ENCODE data around the gene SCG5. TPM values are rescaled to one million over a fixed set of nuclear protein-coding genes. Genes with fewer than 3 reads are reported as not detected.

SCG5 gene
- total RNA-seq, 6 experiments from 2014 or later: 2.6 to 18.3 (median 4.4) TPM

- no peak for DNase-seq
- peaks cover 0 to 28% (median 11%) of the 10 kb centered on the region in 4 donors for H3K4me1 ChIP-seq
- H3K9me3 ChIP-seq: no peaks in the 10 kb centered on the region
- intact Hi-C loops (cut with DNase I): no loop called here
- TF ChIP-seq, protein P1, sequence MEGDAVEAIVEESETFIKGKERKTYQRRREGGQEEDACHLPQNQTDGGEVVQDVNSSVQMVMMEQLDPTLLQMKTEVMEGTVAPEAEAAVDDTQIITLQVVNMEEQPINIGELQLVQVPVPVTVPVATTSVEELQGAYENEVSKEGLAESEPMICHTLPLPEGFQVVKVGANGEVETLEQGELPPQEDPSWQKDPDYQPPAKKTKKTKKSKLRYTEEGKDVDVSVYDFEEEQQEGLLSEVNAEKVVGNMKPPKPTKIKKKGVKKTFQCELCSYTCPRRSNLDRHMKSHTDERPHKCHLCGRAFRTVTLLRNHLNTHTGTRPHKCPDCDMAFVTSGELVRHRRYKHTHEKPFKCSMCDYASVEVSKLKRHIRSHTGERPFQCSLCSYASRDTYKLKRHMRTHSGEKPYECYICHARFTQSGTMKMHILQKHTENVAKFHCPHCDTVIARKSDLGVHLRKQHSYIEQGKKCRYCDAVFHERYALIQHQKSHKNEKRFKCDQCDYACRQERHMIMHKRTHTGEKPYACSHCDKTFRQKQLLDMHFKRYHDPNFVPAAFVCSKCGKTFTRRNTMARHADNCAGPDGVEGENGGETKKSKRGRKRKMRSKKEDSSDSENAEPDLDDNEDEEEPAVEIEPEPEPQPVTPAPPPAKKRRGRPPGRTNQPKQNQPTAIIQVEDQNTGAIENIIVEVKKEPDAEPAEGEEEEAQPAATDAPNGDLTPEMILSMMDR (IDR thresholded peaks at IDR 0.05): no peak
- TF ChIP-seq POLR2A (IDR thresholded peaks at IDR 0.05): no peak
- no peak overlapping the region for H3K4me3 ChIP-seq
- WGBS (ENCODE audit: insufficient coverage, low coverage, low lambda C conversion rate, missing lambda C conversion rate): 85% methylated on average over 2 of the region's 2 CpGs
- no peak for ATAC-seq
- H3K27ac ChIP-seq: no peak overlapping the region
- no peaks in the 10 kb centered on the region for H3K36me3 ChIP-seq
- H3K27me3 ChIP-seq: no peaks in the 10 kb centered on the region
Measured at GRCh38 chr15:32674681-32675080, 33.2 kb downstream of the SCG5 start.

DNA sequence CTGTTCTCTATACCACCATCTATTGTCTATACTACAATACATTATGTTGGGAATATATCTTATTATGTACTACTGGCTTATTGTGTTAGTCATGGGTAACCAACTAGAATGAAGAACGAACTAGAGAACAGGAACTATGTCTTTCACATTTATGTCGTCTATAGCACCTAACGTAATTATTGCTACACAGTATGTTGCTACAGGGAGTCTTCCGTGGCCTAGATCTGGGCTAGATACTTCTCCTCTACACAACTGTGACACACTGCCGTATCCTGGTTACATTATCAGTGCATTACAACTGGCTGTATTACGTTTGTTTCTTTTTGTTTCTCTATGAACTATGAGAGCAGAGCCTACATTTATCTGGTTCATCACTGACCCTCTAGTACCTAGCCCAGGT is 34.0 kb downstream of the SCG5 start:
- no peak for TF ChIP-seq POLR2A (IDR thresholded peaks at IDR 0.05)
- TF ChIP-seq, protein P1 (IDR thresholded peaks at IDR 0.05): no peak
- intact Hi-C loops (cut with DNase I): no loop called here

DNA sequence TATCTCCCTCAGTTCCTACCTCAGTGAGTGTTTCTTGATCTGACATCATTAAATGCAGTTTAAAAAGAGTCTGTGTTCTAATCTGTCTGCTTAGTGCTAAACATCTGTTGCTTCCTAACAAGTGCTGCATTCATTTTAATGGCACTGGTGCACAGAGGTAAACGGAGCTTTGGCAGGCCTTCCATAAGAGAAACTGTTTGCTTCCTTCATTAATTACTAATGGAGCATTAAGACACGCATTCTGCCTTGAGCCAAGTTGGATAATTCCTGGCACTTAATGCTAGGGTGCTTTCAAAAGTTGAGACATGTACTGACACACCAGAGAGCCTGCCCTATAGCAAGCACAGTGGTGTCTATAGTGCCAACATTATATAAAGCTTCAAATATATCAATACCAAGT is 34.7 kb downstream of the SCG5 start:
- Histone ChIP-seq H3K36me3 (peaks cover 0 to 5% (median 0%) of the 10 kb centered on the region in 4 donors), H3K27ac (peak overlapping the region in 2 of 3 donors; percentile 75 to 83), H3K27me3 (no peaks in the 10 kb centered on the region), H3K4me3 (no peak overlapping the region), H3K9me3 (no peaks in the 10 kb centered on the region), H3K4me1 (peaks cover 0 to 26% (median 5%) of the 10 kb centered on the region in 4 donors)
- TF ChIP-seq, protein P1 (IDR thresholded peaks at IDR 0.05): no peak
- TF ChIP-seq POLR2A (IDR thresholded peaks at IDR 0.05): no peak
- DNase-seq (no peak), ATAC-seq (peak in 1 of 4 donors; percentile 4)
- WGBS (ENCODE audit: insufficient coverage, low coverage, low lambda C conversion rate, missing lambda C conversion rate): 45% methylated on average over 2 of the region's 2 CpGs
- intact Hi-C loops (cut with DNase I): no loop called here

More for the DNA sequence above, 34.0 kb downstream of the SCG5 start:
- DNase-seq: no peak
- Histone ChIP-seq H3K36me3 (peaks cover 0 to under 1% (median 0%) of the 10 kb centered on the region in 4 donors), H3K27ac (no peak overlapping the region), H3K4me1 (peaks cover 0 to 27% (median 7%) of the 10 kb centered on the region in 4 donors), H3K4me3 (no peak overlapping the region), H3K9me3 (no peaks in the 10 kb centered on the region), H3K27me3 (no peaks in the 10 kb centered on the region)
- ATAC-seq: no peak
- 67% methylated on average over 6 of the region's 6 CpGs for WGBS (ENCODE audit: insufficient coverage, low coverage, low lambda C conversion rate, missing lambda C conversion rate)

- ATAC-seq: peak; percentile 92 to 95 (median 92)
- peaks cover 0 to 31% (median 8%) of the 10 kb centered on the region in 4 donors for H3K4me1 ChIP-seq
- peak; percentile 76 for TF ChIP-seq POLR2A (IDR thresholded peaks at IDR 0.05)
- TF ChIP-seq, protein P1 (IDR thresholded peaks at IDR 0.05): no peak
- peaks cover 0 to 5% (median 0%) of the 10 kb centered on the region in 4 donors for H3K36me3 ChIP-seq
- no peaks in the 10 kb centered on the region for H3K27me3 ChIP-seq
- peak in 1 of 3 donors; percentile 75 for DNase-seq
- WGBS (ENCODE audit: insufficient coverage, low coverage, low lambda C conversion rate, missing lambda C conversion rate): 21% methylated on average over 5 of the region's 5 CpGs
- no peaks in the 10 kb centered on the region for H3K9me3 ChIP-seq
- H3K27ac ChIP-seq: peak overlapping the region; percentile 2 to 83 (median 75)
- intact Hi-C loops (cut with DNase I): no loop called here
- peak overlapping the region in 2 of 3 donors; percentile 41 to 46 for H3K4me3 ChIP-seq
Measured at GRCh38 chr15:32677238-32677750, 35.8 kb downstream of the SCG5 start.

Measured in right lobe of liver (tissue), 6 donors.